Cardiac fibroblast (primary cell): ENCODE data around the gene CYSRT1.

Experiments
- DNase-seq, 2 donors: peaks; one replicate each; pipeline versions ENCODE4 v3.0.0 to v3.0.0-alpha.2; 2010; ENCODE audit warnings: low read depth in 2 of 2
- H3K4me3 ChIP-seq, 2 donors: replicated peaks in 1 of 2; 1 replicate in 1 of 2; 2 replicates in 1 of 2; pipeline ENCODE4 v1.5.1; 2011; ENCODE audit warnings: low read depth in 2 of 2, low read length in 2 of 2, mild to moderate bottlenecking in 2 of 2, moderate library complexity in 1 of 2
- TF ChIP-seq, protein P1 (sequence below): IDR thresholded peaks from one replicate; pipeline ENCODE4 v1.5.1; 2011; ENCODE audit warnings: low read depth, mild to moderate bottlenecking, low read length, inconsistent platforms

The CYSRT1 gene

DNA sequence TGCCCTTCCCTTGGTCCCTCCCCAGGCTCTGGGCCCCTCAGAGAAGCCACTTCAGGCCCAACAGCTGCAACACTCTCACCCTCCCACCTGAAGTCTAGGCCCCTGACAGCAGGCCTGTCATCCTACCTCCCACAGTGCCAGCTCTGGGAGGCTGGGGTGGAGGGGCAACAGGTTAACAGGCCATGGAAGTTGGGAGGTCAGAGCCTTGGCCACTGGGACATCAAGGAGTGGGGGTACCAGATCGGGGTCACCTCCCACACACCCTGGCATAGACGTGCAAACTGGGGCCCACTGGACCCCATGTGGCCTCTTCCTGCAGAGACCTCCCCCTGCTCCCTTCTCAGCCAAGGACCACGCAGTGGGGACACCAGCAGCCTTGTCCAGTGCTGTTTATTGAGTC is 33.7 kb upstream of the CYSRT1 start:
- no peak overlapping the region for H3K4me3 ChIP-seq
- TF ChIP-seq, protein P1, sequence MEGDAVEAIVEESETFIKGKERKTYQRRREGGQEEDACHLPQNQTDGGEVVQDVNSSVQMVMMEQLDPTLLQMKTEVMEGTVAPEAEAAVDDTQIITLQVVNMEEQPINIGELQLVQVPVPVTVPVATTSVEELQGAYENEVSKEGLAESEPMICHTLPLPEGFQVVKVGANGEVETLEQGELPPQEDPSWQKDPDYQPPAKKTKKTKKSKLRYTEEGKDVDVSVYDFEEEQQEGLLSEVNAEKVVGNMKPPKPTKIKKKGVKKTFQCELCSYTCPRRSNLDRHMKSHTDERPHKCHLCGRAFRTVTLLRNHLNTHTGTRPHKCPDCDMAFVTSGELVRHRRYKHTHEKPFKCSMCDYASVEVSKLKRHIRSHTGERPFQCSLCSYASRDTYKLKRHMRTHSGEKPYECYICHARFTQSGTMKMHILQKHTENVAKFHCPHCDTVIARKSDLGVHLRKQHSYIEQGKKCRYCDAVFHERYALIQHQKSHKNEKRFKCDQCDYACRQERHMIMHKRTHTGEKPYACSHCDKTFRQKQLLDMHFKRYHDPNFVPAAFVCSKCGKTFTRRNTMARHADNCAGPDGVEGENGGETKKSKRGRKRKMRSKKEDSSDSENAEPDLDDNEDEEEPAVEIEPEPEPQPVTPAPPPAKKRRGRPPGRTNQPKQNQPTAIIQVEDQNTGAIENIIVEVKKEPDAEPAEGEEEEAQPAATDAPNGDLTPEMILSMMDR: no peak
- DNase-seq: no peak

DNA sequence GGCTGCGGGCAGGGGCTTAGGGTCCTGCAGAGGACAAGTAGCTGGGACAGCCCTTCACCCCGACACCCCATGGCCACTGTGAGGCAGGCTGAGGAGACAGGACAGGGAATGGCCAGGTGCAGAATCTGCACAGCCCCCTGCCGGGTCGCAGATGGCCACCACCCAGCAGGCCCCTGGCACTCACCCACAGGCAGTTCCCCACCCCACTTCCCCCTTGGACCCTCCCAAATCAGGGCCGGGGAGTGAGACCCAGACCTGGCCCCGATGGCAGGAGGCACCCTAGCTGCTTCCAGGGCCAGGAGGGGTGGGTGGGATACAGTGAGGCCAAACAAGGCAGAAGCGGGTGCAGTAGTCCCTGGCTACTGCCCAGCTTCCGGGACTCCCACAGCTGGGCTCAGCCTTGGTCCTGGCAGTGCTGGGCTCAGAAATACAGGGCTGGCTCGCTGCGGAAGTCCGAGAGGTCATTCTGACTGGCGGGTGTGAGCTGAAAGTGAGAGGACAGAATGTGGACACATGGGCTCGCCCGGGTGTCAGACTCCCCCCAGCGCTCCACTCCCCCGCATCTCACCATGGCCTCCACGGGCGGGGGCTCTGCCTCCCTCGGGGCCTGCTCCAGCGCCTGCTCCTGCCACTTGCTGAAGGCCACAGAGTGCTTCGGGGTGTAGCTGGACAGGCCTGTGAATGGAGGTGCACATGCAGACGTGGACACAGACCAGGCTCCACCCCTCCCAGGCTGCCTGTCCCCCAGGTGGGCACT is 33.1 kb upstream of the CYSRT1 start:
- DNase-seq: no peak
- H3K4me3 ChIP-seq: no peak overlapping the region
- TF ChIP-seq, protein P1: no peak

DNA sequence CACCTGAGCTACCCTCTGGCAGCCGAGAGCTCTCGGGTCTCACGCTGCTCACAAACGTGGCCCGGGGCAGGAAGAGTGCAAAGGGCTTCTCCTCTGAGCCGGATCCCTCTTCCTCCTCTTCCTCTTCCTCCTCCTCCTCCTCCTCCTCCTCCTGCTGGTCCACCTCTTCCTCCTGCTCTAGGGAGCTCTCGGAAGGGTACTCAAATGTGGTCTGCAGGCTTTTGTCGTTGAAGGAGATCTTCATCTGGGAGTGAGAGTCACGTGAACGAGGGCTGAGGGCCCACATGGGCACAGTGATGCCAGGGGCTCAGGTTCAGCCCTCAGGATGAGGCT is 32.6 kb upstream of the CYSRT1 start:
- DNase-seq: no peak
- TF ChIP-seq, protein P1: no peak

DNA sequence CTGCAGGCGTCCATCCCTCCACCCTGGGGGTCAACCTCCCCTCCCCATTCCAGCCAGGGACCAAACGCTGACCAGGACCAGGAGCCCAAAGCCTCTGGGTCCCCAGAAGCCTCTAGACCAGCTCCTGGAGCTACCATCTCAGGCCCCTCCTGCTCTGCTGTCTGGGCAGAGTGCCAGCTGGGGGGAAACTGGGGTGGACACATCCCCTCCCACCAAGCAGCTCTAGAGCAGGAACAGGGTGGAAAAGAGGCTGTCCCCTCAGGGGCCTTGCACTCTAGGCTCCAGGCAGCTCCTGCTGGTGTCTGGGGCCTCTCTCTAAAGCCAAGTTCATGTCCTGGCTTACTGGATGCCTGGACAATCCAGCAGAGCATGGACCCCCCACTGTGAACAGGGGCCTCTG is 32.1 kb upstream of the CYSRT1 start:
- TF ChIP-seq, protein P1: no peak
- H3K4me3 ChIP-seq: no peak overlapping the region
- no peak for DNase-seq

More for the DNA sequence above, 32.6 kb upstream of the CYSRT1 start:
- no peak overlapping the region for H3K4me3 ChIP-seq

DNA sequence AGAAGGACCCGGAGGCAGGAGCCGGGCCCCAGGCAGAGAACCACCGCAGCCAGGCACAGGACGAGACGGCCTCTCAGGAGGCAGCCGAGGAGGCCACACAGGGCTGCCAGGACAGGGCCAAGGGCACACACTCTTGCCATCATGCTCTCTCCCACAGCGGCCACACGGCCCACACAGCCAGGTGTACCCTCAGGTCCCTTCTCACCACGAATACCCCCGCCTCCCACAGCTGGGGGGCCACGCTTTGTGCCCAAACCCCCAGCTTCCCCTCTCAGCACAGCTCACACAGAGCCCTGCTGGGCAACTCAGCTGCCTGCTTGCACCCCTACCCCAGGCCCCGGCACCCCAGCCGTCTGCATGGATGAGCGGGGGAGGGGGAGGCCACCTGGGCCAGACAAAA is 31.2 kb upstream of the CYSRT1 start:
- no peak for DNase-seq
- no peak overlapping the region for H3K4me3 ChIP-seq
- TF ChIP-seq, protein P1: no peak

DNA sequence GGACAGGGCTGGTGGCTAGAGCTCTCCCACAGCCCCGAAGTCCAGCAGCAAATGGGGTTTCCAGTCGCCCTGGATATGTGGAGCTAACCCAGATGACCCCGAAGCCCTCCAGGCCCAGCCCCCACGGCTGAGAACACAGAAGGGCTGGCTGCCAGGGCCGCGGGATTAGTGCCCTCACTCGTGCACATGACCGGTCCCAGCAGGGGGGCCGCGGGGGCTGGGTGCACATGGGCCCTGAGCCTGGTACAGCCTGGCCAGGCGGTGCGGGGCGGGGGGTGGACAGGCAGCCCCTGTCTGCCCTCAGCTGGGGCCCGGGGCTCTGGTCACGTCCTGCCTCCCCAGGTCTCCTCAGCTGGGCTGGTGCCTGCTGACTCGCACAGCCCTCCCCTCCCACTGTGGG is 30.6 kb upstream of the CYSRT1 start:
- TF ChIP-seq, protein P1: no peak
- no peak overlapping the region for H3K4me3 ChIP-seq
- no peak for DNase-seq

DNA sequence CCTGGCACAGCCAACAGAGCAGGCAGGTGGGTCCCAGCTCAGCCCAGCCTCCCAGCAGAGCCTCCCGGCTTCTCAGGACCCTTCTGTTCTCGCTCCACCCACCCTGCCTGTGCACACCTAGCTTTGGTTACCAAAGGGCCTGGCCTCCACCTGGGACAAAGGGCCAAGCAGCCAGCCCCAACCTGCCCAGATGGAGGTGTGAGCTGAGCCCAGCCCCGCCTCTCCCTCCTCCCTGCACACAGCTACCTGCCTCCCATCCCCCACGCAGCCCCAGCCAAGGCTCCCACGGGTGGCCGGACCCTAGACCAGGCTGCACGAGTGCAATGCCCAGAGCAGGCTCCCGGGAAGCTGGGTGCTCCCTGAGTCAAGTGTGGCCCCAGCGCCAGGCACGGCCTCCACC is 30.1 kb upstream of the CYSRT1 start:
- no peak for DNase-seq
- H3K4me3 ChIP-seq: no peak overlapping the region
- TF ChIP-seq, protein P1: no peak
